K562 (cell line): ENCODE data around the gene BMF. TPM values are rescaled to one million over a fixed set of nuclear protein-coding genes. Genes with fewer than 3 reads are reported as not detected.

Experiments used
- CCAR2 ChIP-seq: fragments of 200-400 bp; formaldehyde crosslinking; IDR thresholded peaks from 2 replicates; pipeline ENCODE4 v1.6.1; 2017; ENCODE audit warnings: mild to moderate bottlenecking, low read depth, low read length
- CREB1 ChIP-seq, 2 experiments: sonication (generic) in 1 of 2; formaldehyde crosslinking in 1 of 2; IDR thresholded peaks; 2 replicates each; pipeline versions ENCODE4 v1.6.1 to v1.8.0; 2012 to 2022; ENCODE audit warnings: inconsistent platforms in 1 of 2, mild to moderate bottlenecking in 1 of 2, missing genetic modification reagents in 1 of 2, moderate library complexity in 1 of 2
- HDAC3 ChIP-seq: fragments of 450-650 bp; IDR thresholded peaks from 2 replicates; pipeline ENCODE4 v1.6.1; 2018; ENCODE audit warnings: borderline replicate concordance, mild to moderate bottlenecking, moderate library complexity; ENCODE audit not compliant: partially characterized antibody
- IFI16 ChIP-seq: fragments of 250-450 bp; sonication (Bioruptor Pico); IDR thresholded peaks from 2 replicates; pipeline ENCODE4 v2.1.2; 2022; ENCODE audit warnings: mild to moderate bottlenecking, inconsistent platforms
- MCM7 ChIP-seq, 2 experiments: fragments of 450-650 bp; IDR thresholded peaks; 2 replicates each; pipeline ENCODE4 v1.6.1; 2016 to 2018
- MTA2 ChIP-seq: fragments of 450-650 bp; IDR thresholded peaks from 2 replicates; pipeline ENCODE4 v1.6.1; 2016; ENCODE audit warnings: low read depth
- NFE2 ChIP-seq: IDR thresholded peaks from 2 replicates; pipeline ENCODE4 v1.6.1; 2014; ENCODE audit warnings: antibody characterized with exemption, low read depth
- NFRKB ChIP-seq: fragments of 450-650 bp; IDR thresholded peaks from 2 replicates; pipeline ENCODE4 v1.6.1; 2016; ENCODE audit warnings: low read depth
- POLR2AphosphoS5 ChIP-seq: IDR thresholded peaks from 2 replicates; pipeline ENCODE4 v1.6.1; 2011; ENCODE audit warnings: mild to moderate bottlenecking, low read depth, low read length, moderate library complexity; ENCODE audit not compliant: control insufficient read depth, insufficient read depth
- RB1 ChIP-seq: fragments of 450-650 bp; IDR thresholded peaks from 2 replicates; pipeline ENCODE4 v1.6.1; 2017; ENCODE audit warnings: low read depth, mild to moderate bottlenecking
- SMAD2 ChIP-seq: fragments of 150-350 bp; IDR thresholded peaks from 2 replicates; pipeline ENCODE4 v1.6.1; 2014; ENCODE audit warnings: low read depth, mild to moderate bottlenecking, low read length
- polyA plus RNA-seq, 8 experiments: library from polyadenylated mRNA; depleted of rRNA in 4 of 8; stranded (reverse) in 5 of 8; unstranded in 3 of 8; fragments of >200 nt; fragmentation: Nextera tagmentation in 2 of 8; fragmentation: Illumina TruSeq in 1 of 8; extraction: Ambion mirVana in 2 of 8; extraction: Trizol in 1 of 8; gene quantifications; 2 replicates each; pipeline versions ENCODE4 v1.2.1 to v1.2.3, GENCODE V29; 2011 to 2014; ENCODE audit warnings: inconsistent platforms in 1 of 8, missing spikeins in 1 of 8
- total RNA-seq, 7 experiments: library from RNA; depleted of rRNA in 6 of 7; stranded (reverse); fragments of >200 nt in 6 of 7; fragmentation: Illumina TruSeq in 2 of 7; extraction: Trizol in 2 of 7; gene quantifications; 2 replicates each; pipeline versions ENCODE4 v1.2.1 to v1.2.3, GENCODE V29; 2011 to 2021; ENCODE audit warnings: low replicate concordance in 1 of 7
- TF ChIP-seq, protein P1 (sequence below): sonication (generic); formaldehyde crosslinking; IDR thresholded peaks from 2 replicates; pipeline ENCODE4 v1.8.0; 2022; ENCODE audit warnings: missing genetic modification reagents, mild to moderate bottlenecking, borderline replicate concordance
- TF ChIP-seq, protein P2 (sequence below): fragments of 250-450 bp; sonication (Bioruptor Pico); IDR thresholded peaks from 2 replicates; pipeline ENCODE4 v1.5.0; 2021

The BMF gene
- total and polyA plus RNA-seq, 9 of the 15 experiments (the other 6 are each of a cell fraction or from before 2014, with no cell fraction given): 0.25 to 0.91 (median 0.59) TPM; not detected in 2

- TF ChIP-seq HDAC3 (no peak), MCM7 (IDR thresholded peaks at IDR 0.05) (peak in 1 of 2 experiments; percentile 85; a peak in 1 of 4 replicates), IFI16 (CRISPR knock-in tag) (no peak), RB1 (no peak), CCAR2 (no peak), NFRKB (no peak), NFE2 (no peak), POLR2AphosphoS5 (no peak), MTA2 (no peak), CREB1 (IDR thresholded peaks at IDR 0.05) (no peak), CREB1 (CRISPR knock-in tag; IDR thresholded peaks at IDR 0.05) (no peak), SMAD2 (no peak)
- TF ChIP-seq, protein P1, sequence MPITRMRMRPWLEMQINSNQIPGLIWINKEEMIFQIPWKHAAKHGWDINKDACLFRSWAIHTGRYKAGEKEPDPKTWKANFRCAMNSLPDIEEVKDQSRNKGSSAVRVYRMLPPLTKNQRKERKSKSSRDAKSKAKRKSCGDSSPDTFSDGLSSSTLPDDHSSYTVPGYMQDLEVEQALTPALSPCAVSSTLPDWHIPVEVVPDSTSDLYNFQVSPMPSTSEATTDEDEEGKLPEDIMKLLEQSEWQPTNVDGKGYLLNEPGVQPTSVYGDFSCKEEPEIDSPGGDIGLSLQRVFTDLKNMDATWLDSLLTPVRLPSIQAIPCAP (CRISPR knock-in tag): 0 out of 2 replicates have a peak, but pooled peaks have one; percentile 47
- TF ChIP-seq, protein P2, sequence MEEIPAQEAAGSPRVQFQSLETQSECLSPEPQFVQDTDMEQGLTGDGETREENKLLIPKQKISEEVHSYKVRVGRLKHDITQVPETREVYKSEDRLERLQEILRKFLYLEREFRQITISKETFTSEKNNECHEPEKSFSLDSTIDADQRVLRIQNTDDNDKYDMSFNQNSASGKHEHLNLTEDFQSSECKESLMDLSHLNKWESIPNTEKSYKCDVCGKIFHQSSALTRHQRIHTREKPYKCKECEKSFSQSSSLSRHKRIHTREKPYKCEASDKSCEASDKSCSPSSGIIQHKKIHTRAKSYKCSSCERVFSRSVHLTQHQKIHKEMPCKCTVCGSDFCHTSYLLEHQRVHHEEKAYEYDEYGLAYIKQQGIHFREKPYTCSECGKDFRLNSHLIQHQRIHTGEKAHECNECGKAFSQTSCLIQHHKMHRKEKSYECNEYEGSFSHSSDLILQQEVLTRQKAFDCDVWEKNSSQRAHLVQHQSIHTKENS (CRISPR knock-in tag): no peak
Observed at GRCh38 chr15:40130118-40130517, 21.4 kb upstream of the BMF start (continued).
